Measurements from ENCODE around the gene TNNT1. TPM values are rescaled to one million over a fixed set of nuclear protein-coding genes. Genes with fewer than 3 reads are reported as not detected.

The TNNT1 gene
- total RNA-seq, 1 donor: not detected

GRCh38 chr19:55133639-55134444 lies 15.2 kb downstream of the TNNT1 start:
- Histone ChIP-seq H3K4me2 (ENCODE audit: insufficient read depth, low read length) (no peak overlapping the region), H2AFZ (ENCODE audit: low read length) (no peak overlapping the region), H3K4me1 (ENCODE audit: insufficient read depth, low read length) (no peaks in the 10 kb centered on the region), H3K4me3 (ENCODE audit: insufficient read depth, low read length) (no peak overlapping the region), H3K27ac (ENCODE audit: low read depth, low read length) (no peak overlapping the region), H3K27me3 (ENCODE audit: insufficient read depth, low read length) (peaks cover 27% of the 10 kb centered on the region), H3K9me3 (ENCODE audit: low read depth, low read length) (no peaks in the 10 kb centered on the region), H3K36me3 (ENCODE audit: insufficient read depth, low read length) (no peaks in the 10 kb centered on the region), H3K79me2 (ENCODE audit: insufficient read depth, low read length) (no peaks in the 10 kb centered on the region), H4K20me1 (ENCODE audit: insufficient read depth, low read length) (no peaks in the 10 kb centered on the region)
- TF ChIP-seq, protein P1, sequence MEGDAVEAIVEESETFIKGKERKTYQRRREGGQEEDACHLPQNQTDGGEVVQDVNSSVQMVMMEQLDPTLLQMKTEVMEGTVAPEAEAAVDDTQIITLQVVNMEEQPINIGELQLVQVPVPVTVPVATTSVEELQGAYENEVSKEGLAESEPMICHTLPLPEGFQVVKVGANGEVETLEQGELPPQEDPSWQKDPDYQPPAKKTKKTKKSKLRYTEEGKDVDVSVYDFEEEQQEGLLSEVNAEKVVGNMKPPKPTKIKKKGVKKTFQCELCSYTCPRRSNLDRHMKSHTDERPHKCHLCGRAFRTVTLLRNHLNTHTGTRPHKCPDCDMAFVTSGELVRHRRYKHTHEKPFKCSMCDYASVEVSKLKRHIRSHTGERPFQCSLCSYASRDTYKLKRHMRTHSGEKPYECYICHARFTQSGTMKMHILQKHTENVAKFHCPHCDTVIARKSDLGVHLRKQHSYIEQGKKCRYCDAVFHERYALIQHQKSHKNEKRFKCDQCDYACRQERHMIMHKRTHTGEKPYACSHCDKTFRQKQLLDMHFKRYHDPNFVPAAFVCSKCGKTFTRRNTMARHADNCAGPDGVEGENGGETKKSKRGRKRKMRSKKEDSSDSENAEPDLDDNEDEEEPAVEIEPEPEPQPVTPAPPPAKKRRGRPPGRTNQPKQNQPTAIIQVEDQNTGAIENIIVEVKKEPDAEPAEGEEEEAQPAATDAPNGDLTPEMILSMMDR (IDR thresholded peaks at IDR 0.05; ENCODE audit: extremely low read depth, low read depth, low read length): no peak
- DNase-seq (ENCODE audit: insufficient read length, low spot score, missing footprints): peak; percentile 59

GRCh38 chr19:55132453-55133129 lies 16.4 kb downstream of the TNNT1 start:
- H3K27me3 ChIP-seq (ENCODE audit: insufficient read depth, low read length): peaks cover 27% of the 10 kb centered on the region
- no peak overlapping the region for H3K4me3 ChIP-seq (ENCODE audit: insufficient read depth, low read length)
- H4K20me1 ChIP-seq (ENCODE audit: insufficient read depth, low read length): no peaks in the 10 kb centered on the region
- no peak overlapping the region for H3K4me2 ChIP-seq (ENCODE audit: insufficient read depth, low read length)
- H3K27ac ChIP-seq (ENCODE audit: low read depth, low read length): no peak overlapping the region
- H2AFZ ChIP-seq (ENCODE audit: low read length): no peak overlapping the region
- no peaks in the 10 kb centered on the region for H3K4me1 ChIP-seq (ENCODE audit: insufficient read depth, low read length)
- no peaks in the 10 kb centered on the region for H3K79me2 ChIP-seq (ENCODE audit: insufficient read depth, low read length)
- peak; percentile 82 for DNase-seq (ENCODE audit: insufficient read length, low spot score, missing footprints)
- TF ChIP-seq, protein P1 (IDR thresholded peaks at IDR 0.05; ENCODE audit: extremely low read depth, low read depth, low read length): peak; percentile 5
- H3K36me3 ChIP-seq (ENCODE audit: insufficient read depth, low read length): no peaks in the 10 kb centered on the region
- no peaks in the 10 kb centered on the region for H3K9me3 ChIP-seq (ENCODE audit: low read depth, low read length)

DNA sequence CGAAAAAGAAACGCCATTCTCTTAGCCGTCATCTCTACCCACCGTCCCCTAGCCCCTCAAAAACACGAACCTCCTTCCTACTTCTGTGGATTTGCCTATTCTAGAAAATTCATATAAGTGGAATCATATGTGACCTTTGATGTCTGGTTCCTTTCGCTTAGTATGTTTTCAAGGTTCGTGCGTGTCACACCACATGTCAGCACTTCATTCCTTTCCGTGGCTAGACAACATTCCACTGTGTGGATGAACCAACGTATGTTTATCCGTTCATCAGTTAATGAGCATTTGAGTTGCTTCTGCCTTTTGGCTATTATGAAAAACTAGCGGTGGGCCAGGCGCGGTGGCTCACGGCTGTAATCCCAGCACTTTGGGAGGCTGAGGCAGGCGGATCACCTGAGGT lies 17.6 kb downstream of the TNNT1 start:
- TF ChIP-seq, protein P1 (IDR thresholded peaks at IDR 0.05; ENCODE audit: extremely low read depth, low read depth, low read length): no peak
- H3K4me2 ChIP-seq (ENCODE audit: insufficient read depth, low read length): no peak overlapping the region

DNA sequence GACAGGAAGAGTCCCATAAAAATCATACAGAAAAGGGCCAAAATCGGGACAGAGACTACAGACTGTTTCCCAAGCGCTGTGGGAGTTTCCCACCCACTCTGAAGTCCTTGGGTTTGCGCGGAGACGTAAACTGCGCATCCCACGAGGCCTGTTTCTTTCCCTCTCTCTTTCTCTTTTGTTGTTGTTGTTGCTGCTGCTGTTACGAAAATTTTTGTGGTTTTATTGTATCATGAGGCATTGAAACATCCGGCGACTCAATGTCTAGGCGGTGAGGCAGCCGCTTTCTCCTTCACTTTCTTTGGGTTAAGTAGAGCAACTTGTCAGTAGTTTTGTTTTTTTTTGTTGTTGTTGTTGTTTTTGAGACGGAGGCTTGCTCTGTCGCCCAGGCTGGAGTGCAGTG lies 30.0 kb downstream of the TNNT1 start:
- no peak overlapping the region for H3K4me3 ChIP-seq (ENCODE audit: insufficient read depth, low read length)
- no peaks in the 10 kb centered on the region for H3K9me3 ChIP-seq (ENCODE audit: low read depth, low read length)
- peaks cover 7% of the 10 kb centered on the region for H3K27me3 ChIP-seq (ENCODE audit: insufficient read depth, low read length)
- no peak for DNase-seq (ENCODE audit: insufficient read length, low spot score, missing footprints)
- peak overlapping the region; percentile 78 for H3K4me2 ChIP-seq (ENCODE audit: insufficient read depth, low read length)
- H3K4me1 ChIP-seq (ENCODE audit: insufficient read depth, low read length): peaks cover 14% of the 10 kb centered on the region
- TF ChIP-seq, protein P1 (IDR thresholded peaks at IDR 0.05; ENCODE audit: extremely low read depth, low read depth, low read length): no peak
- H4K20me1 ChIP-seq (ENCODE audit: insufficient read depth, low read length): peaks cover 28% of the 10 kb centered on the region
- no peak overlapping the region for H3K27ac ChIP-seq (ENCODE audit: low read depth, low read length)
- H2AFZ ChIP-seq (ENCODE audit: low read length): peak overlapping the region; percentile 95
- peaks cover 31% of the 10 kb centered on the region for H3K79me2 ChIP-seq (ENCODE audit: insufficient read depth, low read length)
- no peaks in the 10 kb centered on the region for H3K36me3 ChIP-seq (ENCODE audit: insufficient read depth, low read length)

More for the DNA sequence above, 17.6 kb downstream of the TNNT1 start:
- peak; percentile 30 for DNase-seq (ENCODE audit: insufficient read length, low spot score, missing footprints)
- no peaks in the 10 kb centered on the region for H3K79me2 ChIP-seq (ENCODE audit: insufficient read depth, low read length)
- no peaks in the 10 kb centered on the region for H3K9me3 ChIP-seq (ENCODE audit: low read depth, low read length)
- no peaks in the 10 kb centered on the region for H3K36me3 ChIP-seq (ENCODE audit: insufficient read depth, low read length)
- H3K4me1 ChIP-seq (ENCODE audit: insufficient read depth, low read length): no peaks in the 10 kb centered on the region
- H2AFZ ChIP-seq (ENCODE audit: low read length): no peak overlapping the region
- no peak overlapping the region for H3K27ac ChIP-seq (ENCODE audit: low read depth, low read length)
- H3K27me3 ChIP-seq (ENCODE audit: insufficient read depth, low read length): peaks cover 27% of the 10 kb centered on the region
- no peak overlapping the region for H3K4me3 ChIP-seq (ENCODE audit: insufficient read depth, low read length)
- no peaks in the 10 kb centered on the region for H4K20me1 ChIP-seq (ENCODE audit: insufficient read depth, low read length)
